Osteocyte (in vitro differentiated cells): ENCODE measurements around the gene ILDR1. TPM values are rescaled to one million over a fixed set of nuclear protein-coding genes. Genes with fewer than 3 reads are reported as not detected.
"Not testable (repeated sequence)": the region's sequence is repeated elsewhere in the genome, so short reads cannot be mapped to it uniquely, and the experiment has no call there.

Source experiments
- DNase-seq: peaks from one replicate; pipeline ENCODE4 v3.0.0; 2021; ENCODE audit warnings: mixed read lengths; ENCODE audit not compliant: unreplicated experiment; ENCODE audit errors: extremely low spot score
- H3K27ac Mint-ChIP-seq: one replicate; pipeline ENCODE4 v1.8.0; 2021; ENCODE audit warnings: mild to moderate bottlenecking, mixed read lengths; ENCODE audit not compliant: unreplicated experiment
- H3K27me3 Mint-ChIP-seq: one replicate; pipeline ENCODE4 v1.8.0; 2021; ENCODE audit warnings: mixed read lengths; ENCODE audit not compliant: unreplicated experiment
- H3K36me3 Mint-ChIP-seq: one replicate; pipeline ENCODE4 v1.8.0; 2021; ENCODE audit warnings: mixed read lengths; ENCODE audit not compliant: unreplicated experiment
- H3K4me1 Mint-ChIP-seq: one replicate; pipeline ENCODE4 v1.8.0; 2021; ENCODE audit warnings: mixed read lengths; ENCODE audit not compliant: unreplicated experiment
- H3K4me3 Mint-ChIP-seq: one replicate; pipeline ENCODE4 v1.8.0; 2021; ENCODE audit warnings: mild to moderate bottlenecking, moderate library complexity, mixed read lengths; ENCODE audit not compliant: unreplicated experiment
- H3K9me3 Mint-ChIP-seq: one replicate; pipeline ENCODE4 v1.8.0; 2021; ENCODE audit warnings: mixed read lengths; ENCODE audit not compliant: unreplicated experiment
- total RNA-seq: library from RNA; stranded (reverse); gene quantifications from 2 replicates; pipeline ENCODE4 v1.2.1, GENCODE V29; 2021
- TF ChIP-seq, protein P1 (sequence below): fragments of 200-600 bp; sonication (generic); IDR thresholded peaks from 2 replicates; pipeline ENCODE4 v1.5.0; 2021; ENCODE audit warnings: antibody characterized with exemption, mild to moderate bottlenecking, moderate library complexity

The ILDR1 gene
- total RNA-seq, 1 donor from 2014 or later = not detected

DNA sequence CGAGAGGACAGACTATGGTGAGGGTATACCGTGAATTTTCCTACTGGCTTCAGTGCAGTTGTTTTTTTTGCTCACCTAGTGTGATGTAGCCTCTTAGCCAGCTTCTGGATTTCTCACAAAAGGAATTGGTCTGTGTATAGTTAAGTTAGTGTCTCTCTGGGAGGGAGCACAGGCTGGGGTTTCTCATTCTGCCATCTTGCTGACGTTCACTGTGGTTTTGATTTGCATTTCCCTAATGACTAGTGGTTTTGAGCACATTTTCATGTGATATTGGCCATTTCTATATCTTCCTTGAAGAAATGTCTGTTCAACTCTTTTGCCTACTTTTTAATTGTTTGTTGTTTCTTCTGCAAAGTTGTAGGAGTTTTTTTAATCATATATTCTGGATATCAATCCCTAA, 30.9 kb upstream of the ILDR1 start:
- DNase-seq = no peak
- Mint-ChIP-seq H3K27me3 (peaks cover 3% of the 10 kb centered on the region), H3K9me3 (no peaks in the 10 kb centered on the region), H3K36me3 (no peaks in the 10 kb centered on the region), H3K4me1 (no peaks in the 10 kb centered on the region), H3K4me3 (no peak overlapping the region), H3K27ac (no peak overlapping the region)
- TF ChIP-seq, protein P1, sequence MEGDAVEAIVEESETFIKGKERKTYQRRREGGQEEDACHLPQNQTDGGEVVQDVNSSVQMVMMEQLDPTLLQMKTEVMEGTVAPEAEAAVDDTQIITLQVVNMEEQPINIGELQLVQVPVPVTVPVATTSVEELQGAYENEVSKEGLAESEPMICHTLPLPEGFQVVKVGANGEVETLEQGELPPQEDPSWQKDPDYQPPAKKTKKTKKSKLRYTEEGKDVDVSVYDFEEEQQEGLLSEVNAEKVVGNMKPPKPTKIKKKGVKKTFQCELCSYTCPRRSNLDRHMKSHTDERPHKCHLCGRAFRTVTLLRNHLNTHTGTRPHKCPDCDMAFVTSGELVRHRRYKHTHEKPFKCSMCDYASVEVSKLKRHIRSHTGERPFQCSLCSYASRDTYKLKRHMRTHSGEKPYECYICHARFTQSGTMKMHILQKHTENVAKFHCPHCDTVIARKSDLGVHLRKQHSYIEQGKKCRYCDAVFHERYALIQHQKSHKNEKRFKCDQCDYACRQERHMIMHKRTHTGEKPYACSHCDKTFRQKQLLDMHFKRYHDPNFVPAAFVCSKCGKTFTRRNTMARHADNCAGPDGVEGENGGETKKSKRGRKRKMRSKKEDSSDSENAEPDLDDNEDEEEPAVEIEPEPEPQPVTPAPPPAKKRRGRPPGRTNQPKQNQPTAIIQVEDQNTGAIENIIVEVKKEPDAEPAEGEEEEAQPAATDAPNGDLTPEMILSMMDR = no peak

DNA sequence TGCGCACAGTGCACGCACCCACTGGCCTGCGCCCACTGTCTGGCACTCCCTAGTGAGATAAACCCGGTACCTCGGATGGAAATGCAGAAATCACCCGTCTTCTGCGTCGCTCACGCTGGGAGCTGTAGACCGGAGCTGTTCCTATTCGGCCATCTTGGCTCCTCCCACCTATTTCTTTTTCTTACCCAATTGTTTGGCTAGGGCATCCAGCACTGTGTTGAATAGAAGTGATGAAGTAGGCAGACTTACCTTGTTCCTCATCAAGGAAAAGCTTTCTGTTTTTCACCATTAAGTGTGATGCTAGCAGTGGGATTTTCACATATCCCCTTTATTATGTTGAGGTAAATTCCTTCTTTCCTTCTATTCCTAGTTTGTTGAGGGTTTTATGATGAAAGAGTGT, 25.7 kb upstream of the ILDR1 start:
- H3K4me3 Mint-ChIP-seq, H3K27me3 Mint-ChIP-seq, H3K9me3 Mint-ChIP-seq, H3K4me1 Mint-ChIP-seq, H3K36me3 Mint-ChIP-seq, DNase-seq, H3K27ac Mint-ChIP-seq: not testable (repeated sequence)

DNA sequence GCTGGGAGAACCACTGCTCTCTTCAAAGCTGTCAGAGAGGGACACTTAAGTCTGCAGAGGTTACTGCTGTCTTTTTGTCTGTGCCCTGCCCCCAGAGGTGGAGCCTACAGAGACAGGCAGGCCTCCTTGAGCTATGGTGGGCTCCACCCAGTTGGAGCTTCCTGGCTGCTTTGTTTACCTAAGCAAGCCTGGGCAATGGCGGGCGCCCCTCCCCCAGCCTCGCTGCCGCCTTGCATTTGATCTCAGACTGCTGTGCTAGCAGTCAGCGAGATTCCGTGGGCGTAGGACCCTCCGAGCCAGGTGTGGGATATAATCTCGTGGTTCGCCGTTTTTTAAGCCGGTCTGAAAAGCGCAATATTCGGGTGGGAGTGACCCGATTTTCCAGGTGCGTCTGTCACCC, 25.2 kb upstream of the ILDR1 start:
- not testable (repeated sequence) for H3K4me1 Mint-ChIP-seq, H3K4me3 Mint-ChIP-seq, H3K9me3 Mint-ChIP-seq, H3K27me3 Mint-ChIP-seq, DNase-seq, H3K36me3 Mint-ChIP-seq, H3K27ac Mint-ChIP-seq

DNA sequence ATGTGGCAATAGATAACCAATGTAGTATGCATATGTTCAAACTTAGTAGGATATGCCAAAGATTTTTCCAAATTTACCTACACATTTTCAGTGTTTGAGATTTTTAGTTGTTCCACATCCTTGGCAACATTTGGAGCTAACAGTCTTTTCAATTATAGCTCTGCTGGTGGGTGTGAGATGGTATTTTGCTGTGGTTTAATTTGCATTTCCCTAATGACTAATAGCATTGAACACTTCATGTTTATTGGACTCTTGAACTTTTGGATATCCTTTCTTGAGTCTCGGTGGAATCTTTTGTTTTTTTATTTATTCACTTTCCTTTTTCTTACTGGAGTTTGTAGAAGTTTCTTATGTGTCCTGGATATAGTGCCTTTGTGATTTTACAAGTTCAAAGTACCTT, 11.0 kb upstream of the ILDR1 start:
- TF ChIP-seq, protein P1 = no peak
- Mint-ChIP-seq H3K4me3 (no peak overlapping the region), H3K36me3 (no peaks in the 10 kb centered on the region), H3K27ac (no peak overlapping the region), H3K9me3 (peaks cover 14% of the 10 kb centered on the region), H3K4me1 (no peaks in the 10 kb centered on the region), H3K27me3 (no peaks in the 10 kb centered on the region)
- DNase-seq = no peak

DNA sequence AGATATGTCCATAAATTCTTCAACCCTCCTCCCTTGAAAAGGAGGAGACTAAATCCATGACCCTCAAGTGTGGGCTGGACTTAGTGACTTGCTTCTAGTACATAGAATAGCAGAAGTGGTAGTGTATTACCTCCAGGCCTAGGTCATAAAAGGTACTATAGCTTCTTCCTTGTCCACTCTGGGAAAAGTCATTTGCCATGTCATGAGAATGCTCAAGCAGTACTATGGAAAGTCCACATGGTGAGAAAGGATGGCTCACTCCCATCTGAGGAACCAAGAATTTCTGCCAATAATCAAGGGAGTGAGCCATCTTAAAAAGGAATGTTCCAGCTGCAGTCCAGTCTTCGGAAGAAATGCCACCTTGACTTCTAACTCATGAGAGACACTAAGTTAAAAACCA, 10.5 kb upstream of the ILDR1 start:
- TF ChIP-seq, protein P1 = no peak
- Mint-ChIP-seq H3K27me3 (no peaks in the 10 kb centered on the region), H3K4me1 (no peaks in the 10 kb centered on the region)

DNA sequence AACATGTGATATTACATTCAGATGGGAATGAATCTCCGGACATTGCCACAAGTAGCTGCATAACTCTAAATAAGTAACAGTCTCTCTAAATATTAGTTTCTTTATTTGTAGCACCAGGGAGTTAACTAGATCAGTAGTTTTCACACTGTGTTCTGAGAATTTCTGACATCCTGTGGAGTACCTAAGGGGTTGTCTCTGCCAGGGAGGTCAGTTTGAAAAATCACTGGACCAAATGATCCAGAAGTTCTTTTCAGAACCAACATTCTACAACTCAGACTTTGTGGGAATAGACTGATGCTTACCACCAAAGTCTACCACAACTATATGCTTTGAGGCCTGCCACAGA, 9.0 kb upstream of the ILDR1 start:
- Mint-ChIP-seq H3K4me1 (no peaks in the 10 kb centered on the region), H3K27ac (no peak overlapping the region), H3K27me3 (no peaks in the 10 kb centered on the region), H3K9me3 (peaks cover 7% of the 10 kb centered on the region), H3K36me3 (no peaks in the 10 kb centered on the region), H3K4me3 (no peak overlapping the region)
- TF ChIP-seq, protein P1 = no peak
- DNase-seq = no peak

More for the DNA sequence above, 10.5 kb upstream of the ILDR1 start:
- Mint-ChIP-seq H3K36me3 (no peaks in the 10 kb centered on the region), H3K27ac (no peak overlapping the region), H3K4me3 (no peak overlapping the region), H3K9me3 (peaks cover 10% of the 10 kb centered on the region)
- no peak for DNase-seq
